Measurements from ENCODE around the gene KDM5C.

Gene KDM5C

GRCh38 chrX:53250556-53250955, 25.5 kb upstream of the KDM5C start:
- DNase-seq (ENCODE audit: low spot score): no peak

GRCh38 chrX:53249408-53250042, 24.5 kb upstream of the KDM5C start:
- DNase-seq (ENCODE audit: low spot score): no peak

- no peak for DNase-seq (ENCODE audit: low spot score)
Observed at GRCh38 chrX:53247928-53248327, 22.9 kb upstream of the KDM5C start.

- DNase-seq (ENCODE audit: low spot score): peak; percentile 28
Observed at GRCh38 chrX:53246231-53246630, 21.2 kb upstream of the KDM5C start.

GRCh38 chrX:53244610-53245009, 19.6 kb upstream of the KDM5C start:
- no peak for DNase-seq (ENCODE audit: low spot score)

- no peak for DNase-seq (ENCODE audit: low spot score)
Observed at GRCh38 chrX:53242310-53242709, 17.3 kb upstream of the KDM5C start.

- DNase-seq (ENCODE audit: low spot score): no peak
Observed at GRCh38 chrX:53241558-53241957, 16.6 kb upstream of the KDM5C start.

- no peak for DNase-seq (ENCODE audit: low spot score)
Observed at GRCh38 chrX:53239474-53239873, 14.5 kb upstream of the KDM5C start.

- no peak for DNase-seq (ENCODE audit: low spot score)
Observed at GRCh38 chrX:53237056-53237455, 12.0 kb upstream of the KDM5C start.

GRCh38 chrX:53236025-53236679, 11.1 kb upstream of the KDM5C start:
- no peak for DNase-seq (ENCODE audit: low spot score)

- no peak for DNase-seq (ENCODE audit: low spot score)
Observed at GRCh38 chrX:53235566-53235965, 10.6 kb upstream of the KDM5C start.

- no peak for DNase-seq (ENCODE audit: low spot score)
Observed at GRCh38 chrX:53234484-53234883, 9.5 kb upstream of the KDM5C start.

- no peak for DNase-seq (ENCODE audit: low spot score)
Observed at GRCh38 chrX:53233536-53233935, 8.5 kb upstream of the KDM5C start.

- DNase-seq (ENCODE audit: low spot score): no peak
Observed at GRCh38 chrX:53230116-53230515, 5.1 kb upstream of the KDM5C start.

- no peak for DNase-seq (ENCODE audit: low spot score)
Observed at GRCh38 chrX:53227224-53227765, 2.3 kb upstream of the KDM5C start.

GRCh38 chrX:53223955-53224859, 800 bp downstream of the KDM5C start:
- no peak for DNase-seq (ENCODE audit: low spot score)

- no peak for DNase-seq (ENCODE audit: low spot score)
Observed at GRCh38 chrX:53223068-53223693, 1.8 kb downstream of the KDM5C start.

GRCh38 chrX:53211391-53211978, 13.5 kb downstream of the KDM5C start:
- peak; percentile 39 for DNase-seq (ENCODE audit: low spot score)

GRCh38 chrX:53196678-53197077, 28.3 kb downstream of the KDM5C start:
- DNase-seq (ENCODE audit: low spot score): no peak

- DNase-seq (ENCODE audit: low spot score): no peak
Observed at GRCh38 chrX:53195401-53195800, 29.6 kb downstream of the KDM5C start.

- no peak for DNase-seq (ENCODE audit: low spot score)
Observed at GRCh38 chrX:53194308-53194707, 30.7 kb downstream of the KDM5C start.

- DNase-seq (ENCODE audit: low spot score): no peak
Observed at GRCh38 chrX:53193093-53193492, 31.9 kb downstream of the KDM5C start.
